ENCODE data around the gene TRAIP. TPM values are rescaled to one million over a fixed set of nuclear protein-coding genes. Genes with fewer than 3 reads are reported as not detected.
"Not testable (repeated sequence)": the region's sequence is repeated elsewhere in the genome, so short reads cannot be mapped to it uniquely, and the experiment has no call there.

Gene TRAIP, protein sequence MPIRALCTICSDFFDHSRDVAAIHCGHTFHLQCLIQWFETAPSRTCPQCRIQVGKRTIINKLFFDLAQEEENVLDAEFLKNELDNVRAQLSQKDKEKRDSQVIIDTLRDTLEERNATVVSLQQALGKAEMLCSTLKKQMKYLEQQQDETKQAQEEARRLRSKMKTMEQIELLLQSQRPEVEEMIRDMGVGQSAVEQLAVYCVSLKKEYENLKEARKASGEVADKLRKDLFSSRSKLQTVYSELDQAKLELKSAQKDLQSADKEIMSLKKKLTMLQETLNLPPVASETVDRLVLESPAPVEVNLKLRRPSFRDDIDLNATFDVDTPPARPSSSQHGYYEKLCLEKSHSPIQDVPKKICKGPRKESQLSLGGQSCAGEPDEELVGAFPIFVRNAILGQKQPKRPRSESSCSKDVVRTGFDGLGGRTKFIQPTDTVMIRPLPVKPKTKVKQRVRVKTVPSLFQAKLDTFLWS
- total RNA-seq (ENCODE audit: unreplicated experiment), result 6.2 TPM
- long read RNA-seq, partial matches to known transcripts, result 1 of 5 reads
- long read RNA-seq, other reads (novel, unspliced or antisense), result 0 of 5 reads

DNA sequence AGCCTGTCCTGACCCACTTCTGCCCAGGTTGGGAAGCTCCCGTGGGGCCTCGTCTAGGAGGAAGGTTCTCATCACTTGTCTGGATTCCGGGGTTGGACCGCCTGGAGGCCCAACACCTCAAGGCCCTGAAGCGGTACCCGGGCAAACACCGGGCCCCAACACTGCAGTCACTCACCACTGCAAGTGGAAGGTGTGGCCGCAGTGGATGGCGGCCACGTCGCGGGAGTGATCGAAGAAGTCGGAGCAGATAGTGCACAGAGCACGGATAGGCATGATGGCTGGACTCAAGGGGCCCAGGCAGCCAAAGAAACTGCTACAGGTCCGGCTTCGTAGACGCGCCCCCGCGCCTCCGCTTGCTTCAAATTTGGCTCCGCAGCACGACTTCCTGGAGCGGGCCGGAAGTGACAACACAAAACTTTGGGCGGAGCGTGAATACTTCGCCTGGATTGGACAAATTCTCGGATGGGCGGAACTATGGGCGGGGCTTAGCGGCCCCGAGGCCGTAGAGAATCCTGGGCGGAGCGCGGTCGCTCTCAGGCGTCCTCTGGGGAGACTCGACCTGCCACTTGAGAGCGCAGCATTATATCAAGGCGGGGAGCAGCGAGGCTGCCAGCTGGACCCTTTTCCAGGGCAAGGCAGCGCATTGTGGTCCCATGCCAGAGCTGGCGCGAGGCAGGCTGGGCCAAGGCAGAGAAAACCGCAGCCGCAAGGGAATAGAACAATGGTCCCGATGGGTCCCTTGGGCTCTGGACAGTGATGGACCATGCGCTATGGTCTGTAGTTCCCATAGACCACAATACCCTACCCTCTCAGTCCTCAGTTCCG, at the start of gene TRAIP:
Gene TRAIP, minus strand, starts transcription at position 384 of the 825 bp plus-strand sequence. Its CDS starts 111 bp downstream, at position 273.
- Mint-ChIP-seq H3K4me3 (ENCODE audit: unreplicated experiment) (peak within 1 kb of the TSS; percentile 90), H3K4me1 (ENCODE audit: unreplicated experiment) (peaks cover 5% of the 10 kb centered on the region), H3K9me3 (ENCODE audit: unreplicated experiment) (no peaks in the 10 kb centered on the region), H3K27ac (ENCODE audit: unreplicated experiment) (no peak within 1 kb of the TSS), H3K27me3 (ENCODE audit: unreplicated experiment) (peaks cover 6% of the 10 kb centered on the region), H3K36me3 (ENCODE audit: low read depth, unreplicated experiment) (no peaks in the 10 kb centered on the region)
- peak; percentile 91 for DNase-seq (ENCODE audit: low spot score)
- TF ChIP-seq, protein P1, sequence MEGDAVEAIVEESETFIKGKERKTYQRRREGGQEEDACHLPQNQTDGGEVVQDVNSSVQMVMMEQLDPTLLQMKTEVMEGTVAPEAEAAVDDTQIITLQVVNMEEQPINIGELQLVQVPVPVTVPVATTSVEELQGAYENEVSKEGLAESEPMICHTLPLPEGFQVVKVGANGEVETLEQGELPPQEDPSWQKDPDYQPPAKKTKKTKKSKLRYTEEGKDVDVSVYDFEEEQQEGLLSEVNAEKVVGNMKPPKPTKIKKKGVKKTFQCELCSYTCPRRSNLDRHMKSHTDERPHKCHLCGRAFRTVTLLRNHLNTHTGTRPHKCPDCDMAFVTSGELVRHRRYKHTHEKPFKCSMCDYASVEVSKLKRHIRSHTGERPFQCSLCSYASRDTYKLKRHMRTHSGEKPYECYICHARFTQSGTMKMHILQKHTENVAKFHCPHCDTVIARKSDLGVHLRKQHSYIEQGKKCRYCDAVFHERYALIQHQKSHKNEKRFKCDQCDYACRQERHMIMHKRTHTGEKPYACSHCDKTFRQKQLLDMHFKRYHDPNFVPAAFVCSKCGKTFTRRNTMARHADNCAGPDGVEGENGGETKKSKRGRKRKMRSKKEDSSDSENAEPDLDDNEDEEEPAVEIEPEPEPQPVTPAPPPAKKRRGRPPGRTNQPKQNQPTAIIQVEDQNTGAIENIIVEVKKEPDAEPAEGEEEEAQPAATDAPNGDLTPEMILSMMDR (IDR thresholded peaks at IDR 0.05; ENCODE audit: unreplicated experiment), result no peak

DNA sequence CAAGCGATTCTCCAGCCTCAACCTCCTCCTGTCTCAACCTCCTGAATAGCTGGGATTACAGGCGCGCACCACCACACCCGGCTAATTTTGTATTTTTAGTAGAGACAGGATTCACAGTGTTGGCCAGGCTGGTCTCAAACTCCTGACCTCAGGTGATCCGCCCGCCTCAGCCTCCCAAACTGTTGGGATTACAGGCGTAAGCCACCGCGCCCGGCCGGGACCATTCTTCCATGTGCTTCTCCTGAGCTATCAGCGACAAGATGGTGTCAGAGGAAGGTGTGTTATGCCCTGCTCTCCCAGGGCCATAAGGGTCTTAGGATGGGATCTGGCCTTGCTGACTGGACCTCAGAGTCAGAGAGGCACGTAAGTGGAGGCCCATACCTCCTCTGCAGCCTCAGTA, 48.1 kb upstream of the TRAIP start:
- not testable (repeated sequence) for H3K27ac Mint-ChIP-seq (ENCODE audit: unreplicated experiment); H3K27me3 Mint-ChIP-seq (ENCODE audit: unreplicated experiment); H3K9me3 Mint-ChIP-seq (ENCODE audit: unreplicated experiment); DNase-seq (ENCODE audit: low spot score); H3K36me3 Mint-ChIP-seq (ENCODE audit: low read depth, unreplicated experiment); H3K4me1 Mint-ChIP-seq (ENCODE audit: unreplicated experiment); H3K4me3 Mint-ChIP-seq (ENCODE audit: unreplicated experiment)

DNA sequence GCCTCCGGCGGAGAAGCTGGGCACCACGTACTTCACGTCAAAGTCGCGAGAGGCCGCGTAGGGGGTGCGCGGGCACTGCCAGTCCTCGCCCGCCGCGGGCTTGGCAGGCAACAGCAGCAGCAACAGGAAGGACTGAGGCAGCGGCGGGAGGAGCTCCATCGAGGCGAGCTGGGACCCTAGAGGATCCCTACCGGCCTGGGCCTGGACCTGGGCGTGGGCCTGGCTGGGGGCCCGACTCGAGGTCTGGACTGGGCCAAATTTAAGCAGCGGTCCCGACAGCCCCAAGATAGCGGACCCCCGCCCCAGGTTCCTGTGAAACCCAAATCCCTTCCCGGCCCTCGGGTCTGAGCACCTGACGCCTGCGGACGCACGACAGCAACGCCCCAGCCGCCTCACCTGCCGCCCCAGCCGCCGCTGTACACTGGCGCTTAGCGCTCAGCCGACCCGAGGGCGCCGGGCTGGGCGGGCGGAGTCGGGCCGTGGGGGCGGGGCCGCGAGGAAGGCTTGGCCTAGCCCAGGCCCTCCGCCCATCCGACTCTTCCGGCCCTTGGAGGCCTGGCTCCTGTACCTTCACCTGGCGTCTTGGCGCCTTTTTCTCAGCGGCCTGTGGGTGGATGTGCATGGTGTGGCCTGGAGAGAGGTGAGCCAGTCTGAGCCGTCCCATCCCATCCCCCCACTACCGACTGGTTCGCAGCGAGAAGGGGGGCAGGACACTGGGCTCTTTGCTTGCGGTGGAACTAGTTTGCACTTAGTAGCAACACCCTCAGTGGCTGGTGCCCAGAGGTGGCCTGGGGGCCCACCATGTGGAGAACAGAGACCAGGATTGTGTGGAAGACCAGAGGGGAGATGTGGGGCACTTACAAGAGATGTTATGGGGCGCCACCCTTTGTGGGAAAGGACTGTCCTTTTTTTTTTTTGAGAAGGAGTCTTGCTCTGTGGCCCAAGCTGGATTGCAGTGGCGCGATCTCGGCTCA, 47.4 kb upstream of the TRAIP start, which contains the start of gene MST1R:
Gene MST1R, minus strand, starts transcription at position 423 of the 974 bp plus-strand sequence. Its CDS starts 264 bp downstream, at position 159.
- H3K9me3 Mint-ChIP-seq (ENCODE audit: unreplicated experiment), result no peaks in the 10 kb centered on the region
- DNase-seq (ENCODE audit: low spot score), result peak; percentile 70
- TF ChIP-seq, protein P1 (IDR thresholded peaks at IDR 0.05; ENCODE audit: unreplicated experiment), result no peak
- H3K36me3 Mint-ChIP-seq (ENCODE audit: low read depth, unreplicated experiment), result no peaks in the 10 kb centered on the region
- peaks cover 4% of the 10 kb centered on the region for H3K4me1 Mint-ChIP-seq (ENCODE audit: unreplicated experiment)
- peaks cover 6% of the 10 kb centered on the region for H3K27me3 Mint-ChIP-seq (ENCODE audit: unreplicated experiment)
- H3K4me3 Mint-ChIP-seq (ENCODE audit: unreplicated experiment), result no peak within 1 kb of the TSS
- H3K27ac Mint-ChIP-seq (ENCODE audit: unreplicated experiment), result no peak within 1 kb of the TSS

DNA sequence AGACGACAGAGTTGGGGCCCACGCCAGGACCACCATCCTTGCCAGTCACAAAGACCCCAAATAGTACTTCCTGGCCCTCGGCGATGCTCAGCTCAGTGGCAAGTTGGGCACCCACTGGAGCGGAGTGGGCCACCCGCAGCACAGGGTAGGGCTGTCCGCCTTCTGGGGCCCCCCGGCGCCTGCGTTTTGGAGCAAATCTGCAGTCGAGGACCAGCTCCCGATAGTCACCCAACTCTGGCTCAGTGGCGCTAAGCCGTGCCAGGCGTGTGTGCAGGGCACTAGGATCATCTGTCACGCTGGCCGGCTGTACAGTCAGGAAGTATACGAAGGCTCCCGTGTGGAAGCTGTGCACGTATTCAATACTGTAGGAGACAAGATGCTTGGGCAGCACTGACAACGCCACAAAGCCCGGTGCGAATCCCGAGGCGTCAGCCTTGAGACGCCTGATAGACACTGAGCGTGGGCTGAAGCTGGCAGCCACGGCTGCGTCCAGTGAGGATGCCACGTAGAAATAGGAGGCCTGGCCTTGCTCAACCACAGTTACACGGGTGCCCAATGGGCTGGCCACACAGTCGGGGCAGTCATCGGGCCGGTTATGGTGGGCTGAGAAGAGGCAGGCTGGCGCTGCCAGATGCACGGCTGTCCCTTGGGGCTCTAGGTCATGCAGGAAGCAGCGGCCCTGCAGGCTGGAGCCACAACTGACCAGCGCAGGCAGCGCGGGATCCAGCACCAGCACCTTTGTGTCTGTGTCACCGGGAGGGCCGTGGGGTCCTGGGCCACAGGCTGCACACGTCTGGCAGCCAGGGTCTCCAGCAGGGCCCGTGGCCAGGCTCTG, 46.4 kb upstream of the TRAIP start:
- Mint-ChIP-seq H3K4me3 (ENCODE audit: unreplicated experiment) (no peak overlapping the region), H3K9me3 (ENCODE audit: unreplicated experiment) (no peaks in the 10 kb centered on the region), H3K27me3 (ENCODE audit: unreplicated experiment) (peaks cover 4% of the 10 kb centered on the region), H3K36me3 (ENCODE audit: low read depth, unreplicated experiment) (peaks cover 3% of the 10 kb centered on the region), H3K27ac (ENCODE audit: unreplicated experiment) (no peak overlapping the region), H3K4me1 (ENCODE audit: unreplicated experiment) (peaks cover 4% of the 10 kb centered on the region)
- TF ChIP-seq, protein P1 (IDR thresholded peaks at IDR 0.05; ENCODE audit: unreplicated experiment), result no peak
- DNase-seq (ENCODE audit: low spot score), result no peak
